GM12872 (cell line): ENCODE data around the gene PEDS1.

Experiments
- CTCF ChIP-seq: IDR thresholded peaks from 3 replicates; pipeline ENCODE4 v1.5.1; 2011; ENCODE audit warnings: low read depth, mild to moderate bottlenecking, low read length, moderate library complexity; ENCODE audit not compliant: insufficient read depth

Gene PEDS1

GRCh38 chr20:50163570-50164317 lies 10.2 kb upstream of the PEDS1 start:
- TF ChIP-seq CTCF = no peak

DNA sequence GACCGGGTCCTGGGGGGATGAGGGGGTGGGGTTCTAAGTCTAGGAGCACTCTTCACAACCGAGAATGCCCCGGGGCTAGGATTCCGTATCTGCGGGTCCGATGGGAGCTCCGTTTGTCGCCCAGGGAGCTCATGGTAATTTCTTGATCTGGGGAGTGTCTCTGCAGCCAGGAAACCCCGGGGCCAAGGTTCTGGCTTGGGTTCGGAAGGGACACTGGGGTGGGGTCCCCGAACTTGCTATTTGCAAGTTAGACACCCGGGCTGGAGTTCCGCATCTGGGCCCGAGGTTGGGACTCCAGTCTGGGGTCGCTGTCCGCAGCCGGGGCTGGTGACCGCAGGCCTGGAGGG lies 397 bp downstream of the PEDS1 start:
- TF ChIP-seq CTCF = no peak

DNA sequence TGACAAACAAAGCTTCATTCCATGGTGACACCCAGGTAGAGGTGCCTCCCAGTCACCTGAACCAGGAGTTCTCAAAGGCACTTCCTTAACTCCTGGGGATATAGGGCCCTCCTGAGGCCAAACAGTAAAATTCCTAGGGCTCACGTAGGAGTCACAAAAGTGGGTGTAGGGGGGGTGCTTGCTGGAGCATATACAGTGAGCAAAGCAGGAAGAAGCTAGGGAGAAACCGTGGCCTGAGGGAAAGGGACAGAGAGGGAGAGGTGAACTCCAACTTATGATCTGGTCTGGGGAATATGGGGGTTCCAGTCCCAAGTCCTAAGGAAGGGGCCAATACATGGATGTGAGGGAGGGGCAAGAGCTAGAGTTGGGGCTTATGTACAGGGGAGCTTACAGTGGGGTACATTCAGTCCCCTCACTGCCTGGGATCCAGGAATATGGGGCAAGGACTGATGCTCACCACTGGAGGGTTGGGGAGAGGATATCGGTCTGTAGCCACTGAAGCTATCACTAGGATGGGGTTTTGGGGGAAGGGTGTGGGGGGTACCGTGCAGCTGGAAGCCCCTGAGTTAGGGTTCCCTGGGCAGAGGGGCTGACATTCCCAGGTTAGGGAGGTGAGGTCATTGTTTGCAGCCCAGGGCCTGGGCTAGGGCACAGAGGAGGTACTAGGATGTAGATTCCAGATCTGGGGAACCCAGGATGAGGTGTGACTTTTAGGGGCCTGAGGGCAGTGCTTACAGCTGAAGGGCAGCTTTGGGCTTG lies 950 bp downstream of the PEDS1 start:
- TF ChIP-seq CTCF = no peak

GRCh38 chr20:50151034-50151743 lies 2.3 kb downstream of the PEDS1 start:
- TF ChIP-seq CTCF = no peak

DNA sequence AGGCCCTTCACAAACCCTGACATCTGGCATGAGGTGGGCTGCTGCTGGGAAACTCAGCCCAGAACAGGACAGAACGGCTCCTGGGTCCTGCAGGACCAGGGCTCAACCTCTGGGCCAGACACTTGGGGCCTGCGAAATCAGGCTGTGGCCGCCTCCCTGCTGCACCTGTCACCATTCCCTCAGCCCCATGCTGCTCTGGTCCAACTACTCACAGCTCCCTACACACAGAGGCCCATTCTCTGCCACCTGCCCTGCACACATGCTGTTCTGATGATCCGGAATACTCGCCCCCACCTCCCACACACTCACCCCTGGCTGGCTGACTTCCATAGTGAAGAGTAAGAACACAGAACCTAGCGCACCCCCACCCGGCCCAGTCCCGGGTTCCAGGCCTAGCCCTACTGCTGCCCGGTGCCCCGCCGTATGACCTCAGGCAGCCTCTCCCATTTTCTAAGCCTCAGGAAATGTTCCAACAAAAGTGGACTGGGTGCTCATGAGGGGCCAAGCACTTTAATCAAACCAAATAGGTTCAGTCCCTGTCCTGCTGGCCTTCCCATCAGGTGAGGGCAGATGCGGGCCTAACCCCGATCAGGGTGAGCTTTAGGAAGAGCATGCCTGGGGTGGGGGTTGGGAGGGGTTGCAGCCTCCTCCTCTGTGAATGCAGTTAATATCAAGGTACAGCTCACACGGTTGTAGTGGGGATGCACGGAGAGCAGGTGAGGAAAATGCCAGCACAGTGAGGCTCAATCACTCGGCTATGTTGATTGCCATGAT lies 3.9 kb downstream of the PEDS1 start:
- TF ChIP-seq CTCF = no peak

DNA sequence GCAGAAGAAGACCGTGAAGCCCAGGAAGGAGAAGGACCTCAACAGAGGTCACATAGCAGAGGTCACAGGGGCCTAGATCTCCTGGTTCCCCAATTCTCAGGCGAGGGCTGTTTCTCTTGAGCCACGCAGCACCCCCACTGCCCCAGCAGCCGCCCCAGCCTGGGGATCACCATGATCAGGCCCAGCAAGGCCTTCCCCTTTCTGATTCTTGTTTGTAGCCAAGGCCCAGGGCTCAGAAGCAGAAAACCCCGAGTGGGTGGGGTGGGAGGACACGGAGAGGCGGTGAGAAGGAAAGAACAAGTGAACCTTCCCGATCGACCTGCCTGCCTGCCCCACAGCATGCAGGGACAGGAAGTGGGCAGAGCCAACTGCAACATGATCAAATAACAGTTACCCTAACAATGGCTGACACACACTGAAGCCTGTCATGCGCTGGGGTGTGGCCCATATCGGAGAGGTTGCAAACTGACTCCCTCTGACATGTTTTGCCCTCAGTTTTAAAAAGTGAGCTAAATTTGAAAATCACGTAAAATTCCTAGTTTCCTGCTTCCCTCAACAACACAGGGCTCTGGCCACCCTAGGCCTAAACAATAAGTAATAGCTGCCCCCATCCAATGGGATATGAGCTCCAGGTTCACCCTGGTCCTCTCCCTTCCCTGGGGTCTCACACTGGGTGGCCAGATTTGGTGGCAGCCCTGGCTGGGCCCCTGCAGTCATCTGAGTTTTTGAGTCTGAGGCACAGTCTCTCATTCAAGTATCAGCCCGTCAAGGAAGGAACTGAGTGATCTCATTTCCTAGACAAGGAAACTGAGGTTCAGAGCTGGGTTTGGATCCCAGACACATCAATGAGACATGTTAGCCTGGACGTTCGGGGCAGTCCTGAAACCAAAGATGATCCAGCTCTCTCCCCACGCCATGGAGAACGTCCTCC lies 6.5 kb downstream of the PEDS1 start:
- TF ChIP-seq CTCF = no peak
